SK-N-SH (cell line): Measurements from ENCODE around the gene PDGFRB.

Experiments used
- CHD2 ChIP-seq: fragments of 150-350 bp; IDR thresholded peaks from 2 replicates; pipeline ENCODE4 v1.6.1; 2018; ENCODE audit warnings: low read length; ENCODE audit not compliant: partially characterized antibody
- EZH2phosphoT487 ChIP-seq: fragments of 200-600 bp; sonication (generic); IDR thresholded peaks from 2 replicates; pipeline ENCODE4 v1.6.1; 2017; ENCODE audit warnings: low read depth, mixed run types, mild to moderate bottlenecking, antibody characterized with exemption, moderate library complexity, borderline replicate concordance
- FOSL2 ChIP-seq: IDR thresholded peaks from 2 replicates; pipeline ENCODE4 v1.4.0; 2012; ENCODE audit warnings: low read depth, mild to moderate bottlenecking, moderate library complexity, borderline replicate concordance
- FOXM1 ChIP-seq: IDR thresholded peaks from 2 replicates; pipeline ENCODE4 v1.4.0; 2012; ENCODE audit warnings: low read depth, mild to moderate bottlenecking
- MXI1 ChIP-seq: IDR thresholded peaks from 2 replicates; pipeline ENCODE4 v1.6.1; 2012; ENCODE audit warnings: mild to moderate bottlenecking, low read depth, low read length, improper control_type of control experiment
- POLR2AphosphoS5 ChIP-seq: IDR thresholded peaks from 2 replicates; pipeline ENCODE4 v1.6.1; 2012; ENCODE audit warnings: low read depth, low read length
- RAD21 ChIP-seq: IDR thresholded peaks from 2 replicates; pipeline ENCODE4 v1.6.1; 2012; ENCODE audit warnings: mild to moderate bottlenecking, low read length
- SIN3A ChIP-seq: IDR thresholded peaks from 2 replicates; pipeline ENCODE4 v1.6.1; 2012; ENCODE audit warnings: low read depth, mild to moderate bottlenecking, low read length, moderate library complexity, borderline replicate concordance
- TAF1 ChIP-seq: IDR thresholded peaks from 2 replicates; pipeline ENCODE4 v1.6.1; 2012; ENCODE audit warnings: low read depth, mild to moderate bottlenecking, low read length, moderate library complexity, borderline replicate concordance
- TCF12 ChIP-seq: IDR thresholded peaks from 2 replicates; pipeline ENCODE4 v1.4.0; 2012
- YY1 ChIP-seq: IDR thresholded peaks from 2 replicates; pipeline ENCODE4 v1.4.0; 2012; ENCODE audit warnings: low read depth, mild to moderate bottlenecking
- TF ChIP-seq, protein P1 (sequence below): fragments of 200-600 bp; sonication (generic); IDR thresholded peaks from 2 replicates; pipeline ENCODE4 v1.6.1; 2017; ENCODE audit warnings: antibody characterized with exemption, mild to moderate bottlenecking, moderate library complexity
- TF ChIP-seq, protein P2 (sequence below): IDR thresholded peaks from 2 replicates; pipeline ENCODE4 v1.4.0; 2012; ENCODE audit warnings: low read depth, borderline replicate concordance
- TF ChIP-seq, protein P3 (sequence below): IDR thresholded peaks from 2 replicates; pipeline ENCODE4 v1.6.1; 2012; ENCODE audit warnings: mild to moderate bottlenecking, low read depth, low read length, moderate library complexity

DNA sequence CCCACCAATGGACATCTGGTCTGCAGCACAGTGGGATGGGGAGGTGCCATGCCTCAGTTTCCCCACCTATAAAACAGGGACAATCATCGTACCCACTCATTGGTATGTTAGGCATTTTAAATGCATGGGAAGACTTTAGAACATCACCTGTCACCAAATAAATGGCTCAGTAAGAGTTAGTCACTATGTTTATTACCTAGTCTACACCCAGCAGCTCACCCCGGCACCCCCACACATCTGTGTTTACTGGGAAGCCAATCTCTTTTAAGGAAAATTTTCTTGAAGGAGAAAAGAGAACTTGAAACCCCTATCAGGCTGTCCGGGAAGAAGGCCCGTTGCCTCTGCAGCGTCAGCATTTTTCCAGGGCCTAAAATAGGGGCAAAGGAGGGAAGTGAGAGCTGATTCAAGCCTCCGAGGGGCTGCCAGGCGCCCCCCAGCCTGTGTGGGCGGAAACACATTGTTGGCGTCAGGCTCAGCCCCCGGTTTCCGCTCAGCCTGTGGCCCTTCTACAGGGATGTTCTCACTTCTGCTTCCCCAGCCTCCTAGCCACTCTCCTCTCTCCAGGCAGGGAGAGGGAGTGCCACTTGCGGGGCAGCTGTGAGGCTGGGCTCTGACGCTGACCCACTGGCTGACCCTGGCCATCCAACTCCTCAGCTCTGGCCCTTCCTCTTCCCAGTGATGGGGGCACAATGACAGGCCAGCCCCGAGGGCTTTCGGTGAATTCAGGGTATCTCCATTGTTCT is 73.9 kb downstream of the PDGFRB start:
- TF ChIP-seq, protein P1, sequence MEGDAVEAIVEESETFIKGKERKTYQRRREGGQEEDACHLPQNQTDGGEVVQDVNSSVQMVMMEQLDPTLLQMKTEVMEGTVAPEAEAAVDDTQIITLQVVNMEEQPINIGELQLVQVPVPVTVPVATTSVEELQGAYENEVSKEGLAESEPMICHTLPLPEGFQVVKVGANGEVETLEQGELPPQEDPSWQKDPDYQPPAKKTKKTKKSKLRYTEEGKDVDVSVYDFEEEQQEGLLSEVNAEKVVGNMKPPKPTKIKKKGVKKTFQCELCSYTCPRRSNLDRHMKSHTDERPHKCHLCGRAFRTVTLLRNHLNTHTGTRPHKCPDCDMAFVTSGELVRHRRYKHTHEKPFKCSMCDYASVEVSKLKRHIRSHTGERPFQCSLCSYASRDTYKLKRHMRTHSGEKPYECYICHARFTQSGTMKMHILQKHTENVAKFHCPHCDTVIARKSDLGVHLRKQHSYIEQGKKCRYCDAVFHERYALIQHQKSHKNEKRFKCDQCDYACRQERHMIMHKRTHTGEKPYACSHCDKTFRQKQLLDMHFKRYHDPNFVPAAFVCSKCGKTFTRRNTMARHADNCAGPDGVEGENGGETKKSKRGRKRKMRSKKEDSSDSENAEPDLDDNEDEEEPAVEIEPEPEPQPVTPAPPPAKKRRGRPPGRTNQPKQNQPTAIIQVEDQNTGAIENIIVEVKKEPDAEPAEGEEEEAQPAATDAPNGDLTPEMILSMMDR, result no peak
- TF ChIP-seq CHD2 (no peak), EZH2phosphoT487 (no peak), POLR2AphosphoS5 (no peak), TCF12 (no peak), YY1 (no peak), RAD21 (no peak), FOXM1 (no peak), SIN3A (no peak), FOSL2 (no peak), MXI1 (no peak), TAF1 (no peak)
- TF ChIP-seq, protein P2, sequence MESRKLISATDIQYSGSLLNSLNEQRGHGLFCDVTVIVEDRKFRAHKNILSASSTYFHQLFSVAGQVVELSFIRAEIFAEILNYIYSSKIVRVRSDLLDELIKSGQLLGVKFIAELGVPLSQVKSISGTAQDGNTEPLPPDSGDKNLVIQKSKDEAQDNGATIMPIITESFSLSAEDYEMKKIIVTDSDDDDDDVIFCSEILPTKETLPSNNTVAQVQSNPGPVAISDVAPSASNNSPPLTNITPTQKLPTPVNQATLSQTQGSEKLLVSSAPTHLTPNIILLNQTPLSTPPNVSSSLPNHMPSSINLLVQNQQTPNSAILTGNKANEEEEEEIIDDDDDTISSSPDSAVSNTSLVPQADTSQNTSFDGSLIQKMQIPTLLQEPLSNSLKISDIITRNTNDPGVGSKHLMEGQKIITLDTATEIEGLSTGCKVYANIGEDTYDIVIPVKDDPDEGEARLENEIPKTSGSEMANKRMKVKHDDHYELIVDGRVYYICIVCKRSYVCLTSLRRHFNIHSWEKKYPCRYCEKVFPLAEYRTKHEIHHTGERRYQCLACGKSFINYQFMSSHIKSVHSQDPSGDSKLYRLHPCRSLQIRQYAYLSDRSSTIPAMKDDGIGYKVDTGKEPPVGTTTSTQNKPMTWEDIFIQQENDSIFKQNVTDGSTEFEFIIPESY, result no peak
- TF ChIP-seq, protein P3, sequence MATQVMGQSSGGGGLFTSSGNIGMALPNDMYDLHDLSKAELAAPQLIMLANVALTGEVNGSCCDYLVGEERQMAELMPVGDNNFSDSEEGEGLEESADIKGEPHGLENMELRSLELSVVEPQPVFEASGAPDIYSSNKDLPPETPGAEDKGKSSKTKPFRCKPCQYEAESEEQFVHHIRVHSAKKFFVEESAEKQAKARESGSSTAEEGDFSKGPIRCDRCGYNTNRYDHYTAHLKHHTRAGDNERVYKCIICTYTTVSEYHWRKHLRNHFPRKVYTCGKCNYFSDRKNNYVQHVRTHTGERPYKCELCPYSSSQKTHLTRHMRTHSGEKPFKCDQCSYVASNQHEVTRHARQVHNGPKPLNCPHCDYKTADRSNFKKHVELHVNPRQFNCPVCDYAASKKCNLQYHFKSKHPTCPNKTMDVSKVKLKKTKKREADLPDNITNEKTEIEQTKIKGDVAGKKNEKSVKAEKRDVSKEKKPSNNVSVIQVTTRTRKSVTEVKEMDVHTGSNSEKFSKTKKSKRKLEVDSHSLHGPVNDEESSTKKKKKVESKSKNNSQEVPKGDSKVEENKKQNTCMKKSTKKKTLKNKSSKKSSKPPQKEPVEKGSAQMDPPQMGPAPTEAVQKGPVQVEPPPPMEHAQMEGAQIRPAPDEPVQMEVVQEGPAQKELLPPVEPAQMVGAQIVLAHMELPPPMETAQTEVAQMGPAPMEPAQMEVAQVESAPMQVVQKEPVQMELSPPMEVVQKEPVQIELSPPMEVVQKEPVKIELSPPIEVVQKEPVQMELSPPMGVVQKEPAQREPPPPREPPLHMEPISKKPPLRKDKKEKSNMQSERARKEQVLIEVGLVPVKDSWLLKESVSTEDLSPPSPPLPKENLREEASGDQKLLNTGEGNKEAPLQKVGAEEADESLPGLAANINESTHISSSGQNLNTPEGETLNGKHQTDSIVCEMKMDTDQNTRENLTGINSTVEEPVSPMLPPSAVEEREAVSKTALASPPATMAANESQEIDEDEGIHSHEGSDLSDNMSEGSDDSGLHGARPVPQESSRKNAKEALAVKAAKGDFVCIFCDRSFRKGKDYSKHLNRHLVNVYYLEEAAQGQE, result no peak
